HL-60 (cell line): ENCODE data around the gene ZNF709.
"Not testable (repeated sequence)": the region's sequence is repeated elsewhere in the genome, so short reads cannot be mapped to it uniquely, and the experiment has no call there.

Experiments used
- DNase-seq, 2 experiments: peaks; one replicate each; pipeline ENCODE4 v3.0.0-alpha.2; 2010 to 2020; ENCODE audit warnings: low read depth in 1 of 2, low spot score in 1 of 2
- H3K27ac ChIP-seq: fragments of 250-450 bp; sonication (Bioruptor Pico); replicated peaks from 2 replicates; pipeline ENCODE4 v1.5.1; 2020; ENCODE audit warnings: mild to moderate bottlenecking, moderate library complexity
- H3K27me3 ChIP-seq: fragments of 250-450 bp; sonication (Bioruptor Pico); 2 replicates; pipeline ENCODE4 v1.5.1; 2021; ENCODE audit warnings: mild to moderate bottlenecking, moderate library complexity; ENCODE audit not compliant: insufficient read depth, poor library complexity, severe bottlenecking
- H3K4me3 ChIP-seq: replicated peaks from 2 replicates; pipeline ENCODE4 v1.5.1; 2011; ENCODE audit warnings: mild to moderate bottlenecking, control low read depth, low read length; ENCODE audit not compliant: insufficient read depth
- GABPA ChIP-seq: IDR thresholded peaks from 2 replicates; pipeline ENCODE4 v1.6.1; 2012; ENCODE audit warnings: low read depth
- POLR2AphosphoS5 ChIP-seq: IDR thresholded peaks from 2 replicates; pipeline ENCODE4 v1.6.1; 2012; ENCODE audit warnings: low read depth
- SPI1 ChIP-seq: IDR thresholded peaks from 2 replicates; pipeline ENCODE4 v1.6.1; 2012; ENCODE audit warnings: low read depth, mild to moderate bottlenecking, borderline replicate concordance
- TF ChIP-seq, protein P1 (sequence below): IDR thresholded peaks from 2 replicates; pipeline ENCODE4 v1.6.1; 2012; ENCODE audit warnings: low read depth; ENCODE audit not compliant: insufficient replicate concordance
- TF ChIP-seq, protein P2 (sequence below): IDR thresholded peaks from one replicate; pipeline ENCODE4 v1.5.1; 2011; ENCODE audit warnings: low read length, control low read depth, inconsistent platforms; ENCODE audit not compliant: insufficient read depth

The ZNF709 gene

GRCh38 chr19:12478234-12478941 is 6.2 kb downstream of the ZNF709 start:
- TF ChIP-seq, protein P1, sequence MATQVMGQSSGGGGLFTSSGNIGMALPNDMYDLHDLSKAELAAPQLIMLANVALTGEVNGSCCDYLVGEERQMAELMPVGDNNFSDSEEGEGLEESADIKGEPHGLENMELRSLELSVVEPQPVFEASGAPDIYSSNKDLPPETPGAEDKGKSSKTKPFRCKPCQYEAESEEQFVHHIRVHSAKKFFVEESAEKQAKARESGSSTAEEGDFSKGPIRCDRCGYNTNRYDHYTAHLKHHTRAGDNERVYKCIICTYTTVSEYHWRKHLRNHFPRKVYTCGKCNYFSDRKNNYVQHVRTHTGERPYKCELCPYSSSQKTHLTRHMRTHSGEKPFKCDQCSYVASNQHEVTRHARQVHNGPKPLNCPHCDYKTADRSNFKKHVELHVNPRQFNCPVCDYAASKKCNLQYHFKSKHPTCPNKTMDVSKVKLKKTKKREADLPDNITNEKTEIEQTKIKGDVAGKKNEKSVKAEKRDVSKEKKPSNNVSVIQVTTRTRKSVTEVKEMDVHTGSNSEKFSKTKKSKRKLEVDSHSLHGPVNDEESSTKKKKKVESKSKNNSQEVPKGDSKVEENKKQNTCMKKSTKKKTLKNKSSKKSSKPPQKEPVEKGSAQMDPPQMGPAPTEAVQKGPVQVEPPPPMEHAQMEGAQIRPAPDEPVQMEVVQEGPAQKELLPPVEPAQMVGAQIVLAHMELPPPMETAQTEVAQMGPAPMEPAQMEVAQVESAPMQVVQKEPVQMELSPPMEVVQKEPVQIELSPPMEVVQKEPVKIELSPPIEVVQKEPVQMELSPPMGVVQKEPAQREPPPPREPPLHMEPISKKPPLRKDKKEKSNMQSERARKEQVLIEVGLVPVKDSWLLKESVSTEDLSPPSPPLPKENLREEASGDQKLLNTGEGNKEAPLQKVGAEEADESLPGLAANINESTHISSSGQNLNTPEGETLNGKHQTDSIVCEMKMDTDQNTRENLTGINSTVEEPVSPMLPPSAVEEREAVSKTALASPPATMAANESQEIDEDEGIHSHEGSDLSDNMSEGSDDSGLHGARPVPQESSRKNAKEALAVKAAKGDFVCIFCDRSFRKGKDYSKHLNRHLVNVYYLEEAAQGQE, result no peak
- TF ChIP-seq, protein P2, sequence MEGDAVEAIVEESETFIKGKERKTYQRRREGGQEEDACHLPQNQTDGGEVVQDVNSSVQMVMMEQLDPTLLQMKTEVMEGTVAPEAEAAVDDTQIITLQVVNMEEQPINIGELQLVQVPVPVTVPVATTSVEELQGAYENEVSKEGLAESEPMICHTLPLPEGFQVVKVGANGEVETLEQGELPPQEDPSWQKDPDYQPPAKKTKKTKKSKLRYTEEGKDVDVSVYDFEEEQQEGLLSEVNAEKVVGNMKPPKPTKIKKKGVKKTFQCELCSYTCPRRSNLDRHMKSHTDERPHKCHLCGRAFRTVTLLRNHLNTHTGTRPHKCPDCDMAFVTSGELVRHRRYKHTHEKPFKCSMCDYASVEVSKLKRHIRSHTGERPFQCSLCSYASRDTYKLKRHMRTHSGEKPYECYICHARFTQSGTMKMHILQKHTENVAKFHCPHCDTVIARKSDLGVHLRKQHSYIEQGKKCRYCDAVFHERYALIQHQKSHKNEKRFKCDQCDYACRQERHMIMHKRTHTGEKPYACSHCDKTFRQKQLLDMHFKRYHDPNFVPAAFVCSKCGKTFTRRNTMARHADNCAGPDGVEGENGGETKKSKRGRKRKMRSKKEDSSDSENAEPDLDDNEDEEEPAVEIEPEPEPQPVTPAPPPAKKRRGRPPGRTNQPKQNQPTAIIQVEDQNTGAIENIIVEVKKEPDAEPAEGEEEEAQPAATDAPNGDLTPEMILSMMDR, result no peak
- TF ChIP-seq GABPA, result no peak
- no peak for TF ChIP-seq SPI1
- TF ChIP-seq POLR2AphosphoS5, result no peak
- Histone ChIP-seq H3K27me3 (no peaks in the 10 kb centered on the region), H3K27ac (no peak overlapping the region), H3K4me3 (no peak overlapping the region)
- no peak for DNase-seq

GRCh38 chr19:12467651-12468050 is 17.0 kb downstream of the ZNF709 start:
- not testable (repeated sequence) for DNase-seq, H3K4me3 ChIP-seq, H3K27me3 ChIP-seq, H3K27ac ChIP-seq

GRCh38 chr19:12465211-12465610 is 19.4 kb downstream of the ZNF709 start:
- Histone ChIP-seq H3K27ac (no peak overlapping the region), H3K4me3 (no peak overlapping the region), H3K27me3 (no peaks in the 10 kb centered on the region)
- DNase-seq, result no peak
- TF ChIP-seq, protein P2, result no peak
- TF ChIP-seq GABPA (no peak), SPI1 (no peak)

DNA sequence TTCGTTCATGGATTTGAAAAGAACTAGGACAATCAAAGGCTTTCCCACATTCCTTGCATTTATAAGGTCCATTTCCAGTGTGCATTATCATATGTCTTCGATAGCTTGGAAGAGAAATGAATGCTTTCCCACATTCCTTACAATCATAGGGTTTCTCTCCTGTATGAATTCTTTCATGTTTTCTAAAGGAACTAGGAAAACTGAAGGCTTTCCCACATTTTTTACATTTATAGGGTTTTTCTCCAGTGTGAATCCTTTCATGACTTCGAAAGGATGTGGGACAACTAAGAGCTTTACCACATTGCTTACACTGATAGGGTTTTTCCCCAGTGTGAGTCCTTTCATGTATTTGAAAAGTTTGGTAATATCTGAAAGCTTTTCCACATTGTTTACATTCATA is 19.8 kb downstream of the ZNF709 start:
- TF ChIP-seq, protein P1, result no peak
- TF ChIP-seq, protein P2, result no peak
- TF ChIP-seq GABPA (no peak), POLR2AphosphoS5 (no peak), SPI1 (no peak)
- no peaks in the 10 kb centered on the region for H3K27me3 ChIP-seq
- no peak overlapping the region for H3K4me3 ChIP-seq
- no peak overlapping the region for H3K27ac ChIP-seq
- DNase-seq, result no peak

GRCh38 chr19:12464139-12464538 is 20.5 kb downstream of the ZNF709 start:
- not testable (repeated sequence) for DNase-seq, H3K27me3 ChIP-seq, H3K4me3 ChIP-seq, H3K27ac ChIP-seq
